GM19455 (cell line): ENCODE measurements around the gene ATP1B1.

ENCODE experiments used
- ATAC-seq: cut with Tn5 transposase; IDR thresholded peaks from one replicate; pipeline ENCODE4 v1.9.1; 2021; ENCODE audit not compliant: unreplicated experiment

Gene ATP1B1

DNA sequence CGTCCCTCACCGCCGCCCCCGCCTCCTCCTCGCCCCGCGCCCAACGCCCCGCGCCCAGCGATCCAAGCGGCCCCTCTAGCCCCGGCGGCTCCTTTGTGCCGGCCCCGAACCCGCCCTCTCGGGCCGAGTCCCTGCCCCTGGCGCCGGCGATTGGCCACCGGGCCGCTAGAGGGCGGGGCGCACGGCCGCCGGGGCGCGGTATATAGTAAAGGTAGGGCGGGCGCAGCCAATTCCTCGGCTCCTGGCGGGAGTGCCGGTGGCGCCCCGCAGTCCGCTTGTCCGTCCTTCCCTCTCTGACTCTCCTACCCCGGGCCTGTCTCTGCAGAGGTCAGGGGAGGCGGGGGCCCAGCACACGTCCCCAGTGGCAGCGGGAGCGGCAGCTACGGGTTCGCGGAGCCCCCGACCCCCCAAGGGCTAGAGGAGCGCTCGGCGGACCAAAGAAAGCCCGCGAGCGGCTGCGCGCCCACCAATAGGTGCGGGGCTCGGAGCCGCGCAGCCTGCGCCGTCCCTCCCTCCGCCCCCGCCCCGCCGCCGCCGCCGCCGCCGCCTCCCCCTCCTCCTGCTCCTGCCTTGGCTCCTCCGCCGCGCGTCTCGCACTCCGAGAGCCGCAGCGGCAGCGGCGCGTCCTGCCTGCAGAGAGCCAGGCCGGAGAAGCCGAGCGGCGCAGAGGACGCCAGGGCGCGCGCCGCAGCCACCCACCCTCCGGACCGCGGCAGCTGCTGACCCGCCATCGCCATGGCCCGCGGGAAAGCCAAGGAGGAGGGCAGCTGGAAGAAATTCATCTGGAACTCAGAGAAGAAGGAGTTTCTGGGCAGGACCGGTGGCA, at the start of gene ATP1B1:
Gene ATP1B1, plus strand, starts transcription at position 596 of the 826 bp plus-strand sequence. Its CDS starts 140 bp downstream, at position 736.
- ATAC-seq: peak; percentile 84

DNA sequence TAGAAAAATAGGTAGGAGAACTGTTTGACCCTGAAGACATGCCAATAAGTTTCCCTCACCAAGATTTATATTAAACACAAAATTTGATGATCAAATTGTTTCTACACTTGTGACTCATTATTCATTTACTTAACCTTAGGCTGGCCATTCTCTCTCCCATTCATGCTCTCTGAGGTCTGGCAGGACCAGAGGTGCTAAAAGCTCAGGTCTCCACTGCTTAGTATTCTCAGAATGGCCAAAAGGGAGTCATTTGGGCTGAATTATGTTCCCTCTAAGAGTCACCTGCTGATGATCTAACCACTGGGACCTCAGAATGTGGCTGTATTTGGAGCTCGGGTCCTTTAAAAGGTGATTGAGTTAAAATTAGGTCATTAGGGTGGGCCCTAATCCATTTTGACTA, 47.1 kb upstream of the ATP1B1 start:
- no peak for ATAC-seq

DNA sequence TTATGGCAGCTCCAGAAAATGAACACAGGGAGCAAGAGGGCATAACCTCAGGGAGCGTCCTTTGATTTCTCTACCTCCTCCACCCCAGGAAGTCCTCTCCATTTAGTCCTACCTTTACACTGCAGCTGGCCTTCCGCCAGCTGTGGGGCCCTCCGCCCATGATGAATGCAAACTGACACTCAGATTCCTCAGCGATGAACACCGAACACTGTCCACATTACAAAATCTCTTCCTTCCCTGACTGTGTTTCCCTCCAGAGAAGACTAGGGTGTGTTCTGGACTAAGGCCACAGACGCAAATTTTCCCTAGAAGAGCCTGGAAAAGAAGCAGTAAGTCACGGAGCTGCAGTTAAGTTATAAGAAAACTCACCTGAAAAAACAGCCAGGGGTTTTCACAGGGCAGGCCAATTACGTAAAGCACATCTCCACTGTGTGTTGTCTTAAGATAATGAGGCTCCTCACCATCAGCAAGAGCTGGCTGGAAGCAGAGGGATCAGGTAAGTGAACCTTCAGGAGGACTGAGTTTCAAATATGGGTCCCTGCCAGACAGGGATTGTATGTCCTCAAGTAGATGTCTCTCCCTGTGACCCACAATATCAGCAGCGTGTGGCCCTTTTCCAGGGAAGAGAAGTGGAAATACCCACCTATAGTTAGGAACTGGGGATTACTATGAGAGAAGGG, 46.3 kb upstream of the ATP1B1 start:
- ATAC-seq: no peak

DNA sequence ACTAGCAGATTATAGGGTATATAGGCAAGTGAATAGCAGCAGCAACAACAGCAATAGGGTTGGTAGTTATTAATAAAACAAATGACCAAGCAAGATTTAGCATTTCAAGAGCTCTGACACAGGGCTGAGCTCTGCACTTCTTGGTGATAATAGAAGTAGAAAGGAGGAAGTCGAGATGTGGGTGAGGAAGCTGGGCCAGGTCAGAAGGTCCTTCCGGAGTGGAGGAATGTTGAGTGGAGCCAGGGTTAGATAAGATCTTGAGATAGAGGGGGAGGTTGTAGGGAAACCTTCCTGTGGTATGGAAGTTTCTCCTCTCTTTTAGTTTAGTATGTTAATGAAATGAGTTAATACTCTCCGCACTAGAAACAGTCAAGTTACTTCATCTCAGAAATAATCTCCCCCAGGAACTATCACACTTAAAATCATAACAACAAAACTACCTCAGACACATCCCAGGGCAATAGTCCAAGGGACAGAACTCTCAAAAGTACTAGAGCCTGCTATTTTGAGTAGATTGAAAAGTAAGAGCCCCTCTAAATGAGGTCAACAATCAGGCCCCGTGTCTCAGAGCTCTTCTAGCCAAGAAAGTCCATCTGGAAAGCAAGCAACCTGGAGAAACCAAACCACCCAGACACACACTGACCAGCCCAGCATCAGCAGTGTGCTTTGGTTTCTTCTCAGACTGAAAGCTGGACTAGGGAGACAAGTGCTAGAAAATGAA, 45.4 kb upstream of the ATP1B1 start:
- no peak for ATAC-seq

DNA sequence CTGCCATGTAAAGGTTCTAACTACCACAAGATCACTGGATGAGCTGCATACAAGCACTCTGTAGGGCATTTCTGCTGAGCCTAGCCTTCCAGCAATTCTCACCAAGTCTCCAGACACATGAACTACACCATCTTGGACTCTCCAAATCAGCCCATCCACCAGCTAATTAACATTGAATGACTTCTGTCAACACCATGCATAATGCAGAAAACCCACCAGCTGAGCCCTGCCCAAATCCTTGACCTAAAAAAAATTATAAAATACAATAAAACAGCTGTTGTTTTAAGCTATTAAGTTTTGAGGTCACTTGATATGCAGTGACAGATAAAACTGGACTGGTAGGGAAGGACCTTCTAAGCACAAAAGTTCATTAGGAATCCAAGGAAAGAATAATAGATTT, 44.3 kb upstream of the ATP1B1 start:
- no peak for ATAC-seq

DNA sequence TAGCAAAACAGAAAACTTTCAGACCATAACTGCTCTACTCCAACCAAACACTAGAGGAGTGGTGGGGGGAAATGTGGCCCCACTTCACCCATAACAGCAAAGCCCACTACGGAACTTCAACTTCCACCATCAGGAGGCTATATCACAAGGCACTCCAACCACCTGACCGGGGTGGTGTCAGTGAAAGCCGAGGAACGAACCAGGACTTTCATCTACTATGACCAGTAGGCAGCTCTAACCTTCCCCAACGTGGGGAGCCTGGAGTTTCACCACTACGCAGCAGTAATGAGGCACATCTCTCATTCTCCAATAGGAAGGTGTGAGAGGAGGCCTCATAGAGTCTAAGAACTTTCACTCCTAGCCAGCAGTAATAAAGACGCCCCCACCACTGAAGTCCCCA, 42.4 kb upstream of the ATP1B1 start:
- no peak for ATAC-seq

DNA sequence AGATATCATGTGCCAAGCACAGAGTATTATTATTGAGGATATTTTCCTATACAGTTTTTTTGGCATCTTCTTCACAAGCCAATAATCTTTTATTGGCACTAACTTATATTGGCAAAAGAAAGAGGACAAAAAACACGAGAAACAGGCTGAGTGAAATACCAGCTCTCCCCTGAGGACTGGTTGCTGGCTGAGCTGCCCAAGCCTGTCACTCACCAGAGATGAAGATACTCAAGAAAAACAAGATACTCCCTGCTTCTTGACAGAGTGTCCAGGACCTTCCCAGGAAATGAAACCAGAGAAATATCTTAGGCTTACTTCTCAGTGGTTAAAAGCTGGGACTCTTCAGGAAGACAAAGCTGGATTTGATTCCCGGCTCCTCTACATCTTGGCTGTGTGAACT, 35.9 kb upstream of the ATP1B1 start:
- no peak for ATAC-seq

DNA sequence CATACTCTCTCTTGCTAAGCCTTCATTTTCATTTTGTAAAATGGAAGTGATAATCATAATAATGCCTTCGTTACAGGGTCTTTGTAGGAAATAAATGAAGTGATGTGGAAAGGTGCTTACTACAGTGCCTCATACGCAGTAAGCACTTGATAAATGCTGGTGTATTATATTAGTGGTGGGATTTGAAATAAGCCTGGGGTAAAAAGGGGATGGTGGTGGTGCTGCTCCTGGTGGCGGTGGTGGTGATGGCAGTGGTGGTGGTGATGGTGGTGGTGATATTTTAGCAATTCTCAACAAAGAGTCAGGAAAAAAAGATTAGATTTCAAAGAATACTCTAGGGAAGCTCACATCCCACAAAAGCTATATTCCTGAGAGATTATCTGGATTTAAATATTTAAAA, 35.5 kb upstream of the ATP1B1 start:
- ATAC-seq: no peak

DNA sequence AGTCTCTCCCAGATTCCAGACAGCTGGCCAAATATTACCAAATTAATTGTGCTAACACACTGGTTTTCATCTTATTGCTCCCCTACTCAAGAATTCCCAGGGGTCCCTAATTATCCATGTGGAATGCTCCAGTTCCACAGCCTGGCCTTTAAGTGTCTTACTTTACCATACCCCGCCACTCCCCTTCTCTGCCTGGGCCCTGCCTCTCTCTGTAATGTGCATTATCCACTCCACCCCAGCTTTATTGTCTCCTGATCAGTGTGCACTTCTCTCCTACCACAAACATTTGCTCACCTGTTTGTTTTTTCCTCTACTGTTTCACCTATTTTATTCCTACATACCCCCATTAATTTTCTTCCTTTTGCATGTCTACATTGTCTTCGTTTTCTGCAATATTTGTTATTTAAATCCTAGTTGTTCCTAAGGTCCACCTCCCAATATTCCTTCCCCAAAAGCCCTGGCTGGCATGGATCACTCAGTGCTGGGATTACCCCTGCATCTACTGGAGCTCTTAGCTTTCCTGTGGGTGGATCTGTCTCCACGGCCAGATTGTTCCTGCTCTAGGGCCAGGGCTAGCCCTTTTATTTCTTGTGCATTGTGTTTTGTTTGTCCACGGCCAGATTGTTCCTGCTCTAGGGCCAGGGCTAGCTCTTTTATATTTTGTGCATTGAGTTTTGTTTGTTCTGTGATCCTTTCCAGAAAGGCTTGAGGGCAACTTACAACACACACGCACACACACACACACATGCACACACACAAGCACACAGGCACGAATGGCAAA, 33.4 kb upstream of the ATP1B1 start:
- ATAC-seq: no peak

DNA sequence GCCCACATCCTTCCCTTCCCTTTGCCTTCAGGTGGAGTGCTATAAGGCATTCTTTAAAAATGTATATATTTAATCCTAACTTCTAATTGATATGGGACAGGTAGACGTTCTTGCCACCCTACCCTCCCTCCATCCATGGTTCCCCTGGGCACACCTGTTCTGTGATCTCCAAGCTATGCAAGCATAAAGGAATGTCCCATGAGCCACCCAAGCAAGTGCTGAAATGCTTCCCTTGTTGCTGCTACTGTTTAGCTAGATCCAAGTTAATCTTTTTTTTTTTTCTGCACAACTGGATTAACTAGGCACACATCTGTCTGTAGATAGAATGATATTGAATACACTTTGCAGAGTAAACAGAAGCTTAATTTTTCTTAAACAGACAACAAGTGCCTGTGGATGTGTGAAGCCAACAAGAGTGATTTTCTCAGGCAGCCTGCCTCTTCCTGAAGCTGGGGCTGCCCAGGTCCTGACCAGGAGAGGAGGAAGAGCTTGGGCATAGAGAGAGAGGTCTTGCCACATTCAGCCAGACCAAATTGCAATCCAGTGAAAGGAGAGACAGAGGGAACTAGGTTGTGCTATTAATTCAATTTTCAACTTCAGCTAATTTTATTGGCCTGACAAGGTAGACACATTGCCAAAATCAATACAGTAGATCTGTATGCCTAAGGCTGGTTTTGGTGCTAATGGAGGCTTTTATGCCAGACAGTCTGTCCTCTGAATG, 28.2 kb upstream of the ATP1B1 start:
- ATAC-seq: no peak

DNA sequence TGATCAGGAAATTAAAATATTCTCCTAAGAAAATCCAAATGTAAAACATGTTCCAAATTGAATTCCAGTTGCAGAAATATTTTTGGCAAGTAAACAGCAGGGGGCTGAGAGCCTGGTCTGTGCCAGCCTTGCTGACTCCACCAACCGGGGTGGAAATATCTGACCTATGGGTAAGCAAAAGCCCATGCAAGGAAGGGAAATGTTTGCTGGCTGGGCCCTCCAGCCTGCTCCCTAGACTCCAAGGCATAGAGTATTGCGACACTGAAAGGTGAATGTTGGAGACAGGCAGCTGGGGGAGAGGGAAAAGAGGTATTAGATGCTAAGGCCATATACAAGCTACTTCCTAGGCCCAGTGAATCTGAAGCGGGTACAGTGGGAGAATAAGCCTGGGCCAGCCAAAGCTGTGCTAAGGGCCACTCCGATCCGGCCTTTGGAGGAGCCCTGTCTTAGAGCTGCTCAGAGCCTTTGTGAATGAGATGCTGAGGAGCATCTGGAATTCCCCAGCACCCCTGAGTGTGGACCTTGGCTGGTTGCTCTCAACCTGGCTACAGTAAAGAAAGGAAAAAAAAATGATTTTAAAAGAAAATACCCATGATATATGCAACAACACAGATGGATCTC, 24.9 kb upstream of the ATP1B1 start:
- no peak for ATAC-seq

DNA sequence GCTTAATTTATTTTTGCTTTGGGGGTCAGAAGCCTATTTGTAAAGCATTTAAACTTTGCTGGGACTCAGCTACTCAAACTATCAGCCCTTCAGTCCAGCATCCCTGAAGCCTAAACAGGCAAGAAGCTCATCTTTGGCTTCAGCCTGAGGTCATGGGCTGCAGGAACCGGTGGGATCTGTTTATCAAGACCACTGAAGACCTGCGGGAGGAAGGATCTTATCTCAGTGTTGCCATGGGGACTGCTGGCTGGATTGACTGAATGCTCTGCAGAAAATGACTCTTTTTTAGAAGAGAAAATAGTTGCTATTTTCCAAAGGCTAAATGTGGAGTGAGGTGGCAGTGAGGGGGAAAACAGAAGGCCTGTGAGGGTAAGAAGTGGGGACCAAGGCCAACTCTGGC, 20.6 kb upstream of the ATP1B1 start:
- no peak for ATAC-seq

DNA sequence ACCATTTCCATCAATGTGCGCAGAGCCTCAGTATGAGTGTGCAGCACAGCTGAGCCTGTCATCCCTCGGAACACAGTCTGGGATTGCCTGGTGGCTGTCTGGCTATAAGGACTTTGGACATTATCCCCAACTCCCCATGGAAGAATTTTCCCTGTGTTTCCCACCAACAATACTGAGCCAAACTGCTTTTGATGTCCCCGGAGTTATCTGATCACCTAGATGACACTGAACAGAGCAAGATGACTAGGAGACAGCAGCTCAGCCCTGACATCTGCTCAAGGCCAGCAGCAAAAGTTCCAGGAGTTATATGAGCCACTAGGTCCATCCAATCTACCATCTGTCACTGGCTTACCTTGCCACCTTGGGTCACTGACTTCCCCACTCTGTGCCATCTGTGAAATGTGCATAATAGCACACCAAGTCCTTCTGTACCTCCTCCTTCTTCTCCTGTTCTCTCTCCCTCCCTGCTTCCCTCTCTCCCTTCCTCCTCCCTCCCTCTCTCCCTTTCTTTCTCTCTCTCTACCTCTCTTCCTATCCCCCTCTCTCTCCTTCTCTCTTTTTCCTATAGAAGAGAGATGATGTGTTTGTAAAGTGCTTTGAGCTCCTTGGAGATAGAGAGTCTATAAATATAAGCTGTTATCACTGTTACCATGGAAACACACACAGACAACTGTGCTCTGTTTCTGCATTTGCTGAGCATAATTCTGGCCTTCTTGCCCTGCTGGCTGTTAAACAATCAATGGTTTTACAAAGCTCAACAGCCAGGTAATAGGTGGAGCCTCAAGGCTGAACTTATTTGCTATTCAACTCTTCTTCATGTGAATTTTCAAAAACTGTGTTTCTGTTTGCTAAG, 19.7 kb upstream of the ATP1B1 start:
- ATAC-seq: no peak

DNA sequence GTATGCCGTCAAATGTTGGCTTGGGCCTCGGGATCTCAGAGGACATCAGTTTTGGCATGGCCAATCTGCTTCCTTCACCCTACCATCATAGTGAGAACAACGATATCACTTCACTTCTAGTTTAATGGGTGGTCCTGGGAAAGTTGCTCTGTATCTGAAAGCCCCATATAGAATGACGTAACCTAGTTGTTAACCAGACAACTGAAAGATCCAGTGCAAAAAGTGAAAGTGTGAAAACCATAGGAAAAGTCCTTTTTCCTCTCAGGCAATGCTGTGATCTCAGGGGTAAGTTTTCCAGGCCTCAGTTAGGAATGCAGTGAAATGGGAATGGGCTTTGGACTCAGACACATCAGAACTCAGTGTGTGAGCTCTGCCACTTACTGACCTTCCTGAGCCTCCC, 18.6 kb upstream of the ATP1B1 start:
- ATAC-seq: no peak

DNA sequence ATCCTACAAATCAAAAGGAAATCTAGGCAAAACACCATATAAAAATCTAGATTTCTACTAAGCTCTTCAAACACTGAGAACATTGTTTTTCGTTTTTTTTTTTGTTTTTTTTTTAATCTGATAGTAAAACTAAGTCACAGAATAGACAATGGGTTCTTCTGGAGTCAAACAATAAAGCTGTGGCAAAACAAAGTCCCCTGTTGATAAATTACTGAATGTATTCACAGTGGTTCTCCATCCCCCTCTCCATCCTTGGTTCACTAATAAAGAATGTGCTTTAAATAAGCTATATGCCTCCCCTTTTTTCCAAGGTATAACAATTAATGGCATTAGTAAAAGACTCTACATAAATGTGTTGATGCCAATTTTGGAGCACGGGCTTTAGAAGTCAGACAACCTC, 16.7 kb upstream of the ATP1B1 start:
- ATAC-seq: no peak

DNA sequence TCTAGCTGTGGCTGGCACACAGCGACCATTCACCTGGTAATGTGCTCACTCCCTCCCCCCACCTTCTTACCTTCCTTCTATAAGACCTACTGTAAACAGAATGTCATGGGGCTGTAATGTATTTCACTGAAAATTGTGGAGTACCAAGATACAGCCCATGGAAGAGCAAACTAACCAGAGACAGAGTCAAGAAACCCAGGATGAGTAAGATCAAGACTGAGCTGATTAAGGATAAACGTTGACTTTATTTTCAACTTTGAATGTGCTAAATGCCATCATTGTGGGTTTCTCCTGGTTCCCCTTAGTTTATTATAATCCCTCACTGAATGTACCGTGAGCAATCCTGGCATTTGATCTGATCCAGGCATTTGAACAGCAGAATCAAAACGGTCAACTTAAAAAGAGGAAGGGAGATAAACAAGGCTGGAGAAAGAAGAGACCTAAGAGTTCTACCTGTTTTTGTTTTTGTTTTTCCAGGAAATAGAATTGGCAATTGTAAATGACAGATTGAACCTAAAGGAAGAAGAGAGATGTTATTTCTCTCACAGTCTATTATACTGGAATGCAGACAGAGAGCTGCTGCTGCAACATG, 16.1 kb upstream of the ATP1B1 start:
- no peak for ATAC-seq

DNA sequence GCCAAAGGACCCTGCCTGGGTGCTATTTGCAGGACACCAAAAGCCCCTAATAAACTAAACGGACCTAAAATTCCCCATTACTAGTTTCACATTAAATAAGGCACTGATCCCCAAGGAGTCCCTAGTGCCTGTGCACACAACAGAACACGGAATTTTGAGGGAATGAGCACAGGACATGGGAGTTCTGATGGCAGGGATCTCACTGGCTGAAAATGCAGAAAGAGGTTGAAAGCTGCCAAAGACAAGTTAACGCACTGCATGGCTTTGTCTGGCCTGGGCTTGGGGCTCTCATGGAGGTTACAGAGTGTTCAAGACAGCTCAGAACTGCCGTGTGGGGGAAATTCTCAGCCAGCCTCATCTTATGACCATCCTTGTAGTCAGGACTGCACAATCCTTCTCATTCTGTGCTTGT, 15.6 kb upstream of the ATP1B1 start:
- peak; percentile 59 for ATAC-seq

DNA sequence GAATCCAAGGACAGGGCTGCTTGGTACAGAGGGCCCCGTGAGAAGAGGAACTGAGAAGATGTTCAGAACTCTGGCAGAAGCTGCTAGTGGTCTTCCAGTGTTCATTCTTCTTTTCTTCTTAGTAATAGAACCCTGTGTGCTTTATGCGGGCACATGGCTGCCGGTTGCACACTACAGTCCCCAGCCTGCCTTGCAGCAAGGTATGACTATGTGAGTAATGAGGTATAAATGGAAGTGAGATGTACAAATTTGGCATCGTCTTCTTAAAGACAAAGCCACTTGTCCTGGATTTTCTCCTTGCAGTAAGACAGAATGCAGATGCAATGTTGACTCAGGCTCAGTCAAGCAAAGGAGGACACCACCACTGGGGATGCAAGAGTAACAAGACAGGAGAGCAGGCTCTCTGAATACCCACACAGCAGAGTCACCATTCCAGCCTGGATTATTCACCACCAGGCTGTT, 15.0 kb upstream of the ATP1B1 start:
- peak; percentile 85 for ATAC-seq

DNA sequence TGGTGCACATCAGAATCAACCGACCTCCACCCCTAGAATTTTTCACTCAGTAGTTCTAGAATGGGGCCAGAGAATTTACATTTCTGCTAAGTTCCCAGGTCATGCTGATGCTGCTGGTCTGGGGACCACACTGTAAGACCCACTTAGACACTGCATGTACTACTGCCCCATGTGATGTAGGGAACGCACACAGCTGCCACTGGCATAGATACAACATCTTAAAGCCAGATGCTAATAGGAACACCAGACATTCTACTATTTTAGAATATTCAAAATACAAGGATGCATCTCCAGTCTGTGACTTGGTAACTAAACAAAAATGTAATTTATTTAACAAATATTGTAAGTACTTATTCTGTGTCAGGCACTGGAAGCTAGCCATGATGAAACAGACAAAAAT, 14.1 kb upstream of the ATP1B1 start:
- ATAC-seq: no peak
